HG03439 (cell line): Measurements from ENCODE around the gene USP28.
"Not testable (repeated sequence)": the region's sequence is repeated elsewhere in the genome, so short reads cannot be mapped to it uniquely, and the experiment has no call there.

Experiments
- ATAC-seq: cut with Tn5 transposase; IDR thresholded peaks from one replicate; pipeline ENCODE4 v1.9.1; 2021; ENCODE audit warnings: mild to moderate bottlenecking, moderate library complexity; ENCODE audit not compliant: unreplicated experiment

The USP28 gene, protein sequence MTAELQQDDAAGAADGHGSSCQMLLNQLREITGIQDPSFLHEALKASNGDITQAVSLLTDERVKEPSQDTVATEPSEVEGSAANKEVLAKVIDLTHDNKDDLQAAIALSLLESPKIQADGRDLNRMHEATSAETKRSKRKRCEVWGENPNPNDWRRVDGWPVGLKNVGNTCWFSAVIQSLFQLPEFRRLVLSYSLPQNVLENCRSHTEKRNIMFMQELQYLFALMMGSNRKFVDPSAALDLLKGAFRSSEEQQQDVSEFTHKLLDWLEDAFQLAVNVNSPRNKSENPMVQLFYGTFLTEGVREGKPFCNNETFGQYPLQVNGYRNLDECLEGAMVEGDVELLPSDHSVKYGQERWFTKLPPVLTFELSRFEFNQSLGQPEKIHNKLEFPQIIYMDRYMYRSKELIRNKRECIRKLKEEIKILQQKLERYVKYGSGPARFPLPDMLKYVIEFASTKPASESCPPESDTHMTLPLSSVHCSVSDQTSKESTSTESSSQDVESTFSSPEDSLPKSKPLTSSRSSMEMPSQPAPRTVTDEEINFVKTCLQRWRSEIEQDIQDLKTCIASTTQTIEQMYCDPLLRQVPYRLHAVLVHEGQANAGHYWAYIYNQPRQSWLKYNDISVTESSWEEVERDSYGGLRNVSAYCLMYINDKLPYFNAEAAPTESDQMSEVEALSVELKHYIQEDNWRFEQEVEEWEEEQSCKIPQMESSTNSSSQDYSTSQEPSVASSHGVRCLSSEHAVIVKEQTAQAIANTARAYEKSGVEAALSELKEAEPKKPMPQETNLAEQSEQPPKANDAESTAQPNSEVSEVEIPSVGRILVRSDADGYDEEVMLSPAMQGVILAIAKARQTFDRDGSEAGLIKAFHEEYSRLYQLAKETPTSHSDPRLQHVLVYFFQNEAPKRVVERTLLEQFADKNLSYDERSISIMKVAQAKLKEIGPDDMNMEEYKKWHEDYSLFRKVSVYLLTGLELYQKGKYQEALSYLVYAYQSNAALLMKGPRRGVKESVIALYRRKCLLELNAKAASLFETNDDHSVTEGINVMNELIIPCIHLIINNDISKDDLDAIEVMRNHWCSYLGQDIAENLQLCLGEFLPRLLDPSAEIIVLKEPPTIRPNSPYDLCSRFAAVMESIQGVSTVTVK

DNA sequence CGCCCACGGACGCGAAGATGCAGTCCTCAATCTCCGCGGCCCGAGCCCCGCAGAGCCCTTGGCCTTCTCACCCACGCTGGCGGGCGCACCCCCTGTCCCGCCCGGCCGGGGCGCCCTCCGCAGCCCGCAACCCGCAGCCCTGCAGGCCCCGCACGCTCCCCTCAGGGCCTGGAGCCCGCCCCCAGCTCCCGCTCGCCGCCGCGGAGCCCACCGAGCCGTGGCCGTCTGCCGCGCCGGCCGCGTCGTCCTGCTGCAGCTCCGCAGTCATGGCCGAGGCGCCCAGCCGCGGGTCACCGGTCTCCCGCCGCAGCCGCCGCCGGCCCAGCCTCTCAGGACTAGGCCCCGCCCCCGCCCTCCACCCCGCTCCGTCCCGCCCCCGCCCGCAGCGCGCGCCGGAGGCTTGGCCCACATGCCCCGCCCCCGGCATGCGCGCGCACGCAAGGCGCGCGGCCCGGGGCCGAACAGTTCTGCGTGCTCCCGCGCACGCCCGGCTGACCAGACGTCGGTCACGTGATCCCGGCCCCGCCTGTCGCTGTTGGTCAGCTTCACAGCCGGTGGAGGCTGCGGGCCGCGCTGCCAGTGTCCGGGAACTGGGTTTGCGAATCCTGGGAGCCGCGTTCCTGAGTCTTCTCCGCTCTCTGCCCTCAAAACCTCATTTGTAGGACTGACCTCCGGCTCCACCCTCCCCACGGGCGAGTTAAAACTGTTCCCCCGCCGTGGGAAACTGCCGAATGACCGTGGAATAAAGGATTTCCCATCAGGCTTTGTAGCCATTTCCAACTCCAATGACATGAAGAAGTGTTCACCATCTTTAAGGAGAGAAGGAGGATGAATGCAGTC is at the start of gene USP28:
TSS of gene USP28 (minus strand) at position 339 of the 840 bp plus-strand sequence. CDS start at position 268, 71 bp downstream.
- ATAC-seq, result peak; percentile 89

- no peak for ATAC-seq
These were observed 48.2 kb upstream of the USP28 start for GRCh38 chr11:113923572-113923971.

GRCh38 chr11:113911491-113911890 is 36.1 kb upstream of the USP28 start:
- not testable (repeated sequence) for ATAC-seq

- no peak for ATAC-seq
These were observed 32.7 kb upstream of the USP28 start for GRCh38 chr11:113908098-113908497.

- ATAC-seq, result no peak
These were observed 32.3 kb upstream of the USP28 start for GRCh38 chr11:113907681-113908080.

DNA sequence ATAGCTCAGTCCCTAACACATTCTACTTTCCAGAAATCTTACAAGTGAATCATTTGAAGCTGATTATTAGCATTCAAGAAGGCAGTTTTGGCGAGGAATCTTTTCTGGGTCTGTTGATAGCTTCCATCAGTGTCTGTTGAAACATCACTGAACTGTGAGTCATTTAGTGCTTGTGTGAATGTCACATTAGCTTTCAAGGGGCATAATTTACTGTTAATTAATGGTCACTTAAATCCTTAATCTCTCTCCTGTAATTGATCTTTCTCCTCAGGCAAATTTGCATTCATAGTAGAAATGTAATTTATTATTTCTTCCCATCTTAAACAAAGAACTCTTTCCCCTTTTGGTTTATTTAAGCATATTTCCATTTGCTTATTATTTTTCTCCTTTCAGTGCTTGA is 31.8 kb upstream of the USP28 start:
- ATAC-seq, result no peak

- no peak for ATAC-seq
These were observed 31.1 kb upstream of the USP28 start for GRCh38 chr11:113906516-113906915.

- no peak for ATAC-seq
These were observed 30.7 kb upstream of the USP28 start for GRCh38 chr11:113906038-113906437.

DNA sequence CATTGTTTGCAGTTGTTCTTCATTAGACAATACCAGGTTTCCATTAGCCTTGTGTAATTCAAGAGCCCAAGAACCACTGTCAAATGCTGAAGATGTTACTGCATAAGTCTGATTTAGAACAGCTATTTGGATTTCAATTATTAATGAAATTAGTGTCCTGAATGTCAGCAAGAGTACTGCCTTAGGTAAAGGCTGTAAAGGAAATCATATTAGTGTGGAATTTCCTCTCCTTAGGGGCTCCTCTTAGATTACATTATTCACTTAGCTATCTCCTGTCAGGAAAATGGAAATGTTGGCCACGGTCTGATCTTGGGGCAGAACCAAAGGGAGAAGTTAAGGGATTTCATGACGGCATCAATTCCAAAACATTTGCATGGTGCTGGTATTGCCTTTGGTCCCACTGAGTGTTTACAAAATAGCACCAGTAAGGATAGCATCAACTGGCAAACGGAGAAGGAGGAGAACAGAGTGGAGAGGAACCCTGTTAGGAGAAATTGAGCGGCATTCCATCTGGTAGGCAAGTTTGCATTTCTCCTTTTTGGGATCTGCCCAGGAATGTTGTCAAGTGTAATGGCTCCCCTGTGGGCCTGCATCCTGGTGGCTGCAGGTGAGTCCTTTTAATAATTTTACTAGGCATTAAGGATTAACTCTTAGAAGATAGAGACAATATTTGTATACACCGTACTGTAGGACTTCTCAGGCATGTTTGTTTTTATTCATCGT is 29.2 kb upstream of the USP28 start, which contains the start of gene HTR3B:
TSS of gene HTR3B (plus strand) at position 418 of the 723 bp plus-strand sequence. CDS start at position 556, 138 bp downstream.
- ATAC-seq, result no peak

- no peak for ATAC-seq
These were observed 25.8 kb upstream of the USP28 start for GRCh38 chr11:113901141-113901540.

DNA sequence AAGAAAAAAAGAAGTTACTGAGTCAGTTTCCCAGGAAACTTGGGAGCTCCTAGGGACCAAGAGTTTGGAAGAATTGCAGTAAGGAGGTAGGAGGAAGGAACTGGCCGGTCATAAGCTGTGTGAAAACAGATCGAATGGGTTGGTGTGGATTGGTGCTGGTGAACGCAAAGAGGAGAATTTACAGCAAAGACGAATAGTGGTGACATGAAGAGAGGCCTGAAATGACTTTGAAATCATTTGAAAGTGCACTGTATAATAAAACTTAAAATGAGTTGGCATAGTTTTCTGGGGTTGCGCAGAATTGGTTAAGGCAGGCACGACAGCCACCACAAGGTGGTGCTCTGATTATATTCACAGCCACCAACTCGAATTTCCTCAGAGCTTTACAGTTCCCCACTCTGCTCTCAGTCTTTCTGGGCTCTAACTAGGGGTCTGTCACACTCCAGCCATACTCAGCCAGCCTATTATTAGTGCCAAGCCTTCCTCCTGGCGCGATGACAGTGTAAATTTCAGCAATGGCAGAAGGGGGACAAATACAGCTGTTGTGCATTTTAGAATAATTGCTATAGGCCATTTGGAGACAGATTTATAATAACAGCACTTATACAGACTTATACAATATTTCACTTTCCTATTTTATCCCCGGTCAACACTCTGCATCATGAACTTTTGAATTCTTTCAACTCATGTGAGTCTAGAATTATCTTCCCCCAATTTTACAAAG is 20.9 kb upstream of the USP28 start:
- ATAC-seq, result no peak

GRCh38 chr11:113895367-113896155 is 20.2 kb upstream of the USP28 start:
- ATAC-seq, result no peak

DNA sequence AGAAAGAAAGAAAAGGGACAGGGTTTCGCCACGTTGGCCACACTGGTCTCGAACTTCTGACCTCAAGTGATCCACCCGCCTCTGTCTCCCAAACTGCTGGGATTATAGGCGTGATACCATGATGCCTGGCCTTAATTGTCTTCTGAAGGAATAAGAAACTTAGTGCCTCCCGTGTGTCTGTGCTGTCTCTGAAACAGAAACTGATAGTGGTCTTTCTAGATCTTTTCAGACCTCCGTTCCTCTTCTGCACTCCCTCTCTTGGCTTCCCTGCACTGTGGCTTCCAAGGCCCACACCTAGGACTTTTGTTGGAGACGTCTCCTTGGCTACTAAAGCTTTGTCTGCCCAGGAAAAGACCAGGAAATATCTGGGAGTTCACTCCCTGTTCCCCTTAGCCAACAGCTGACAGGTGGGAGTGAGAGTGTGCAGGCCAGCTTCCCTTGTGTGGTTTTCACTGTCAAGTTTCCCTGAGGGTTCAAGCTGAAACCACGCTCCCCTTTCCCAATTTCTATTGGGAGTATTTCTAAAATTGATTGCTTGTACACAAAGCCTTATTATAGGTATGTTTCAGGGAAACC is 19.1 kb upstream of the USP28 start:
- ATAC-seq, result no peak

GRCh38 chr11:113888848-113889247 is 13.5 kb upstream of the USP28 start:
- ATAC-seq, result no peak

- ATAC-seq, result no peak
These were observed 10.5 kb upstream of the USP28 start for GRCh38 chr11:113885897-113886296.

DNA sequence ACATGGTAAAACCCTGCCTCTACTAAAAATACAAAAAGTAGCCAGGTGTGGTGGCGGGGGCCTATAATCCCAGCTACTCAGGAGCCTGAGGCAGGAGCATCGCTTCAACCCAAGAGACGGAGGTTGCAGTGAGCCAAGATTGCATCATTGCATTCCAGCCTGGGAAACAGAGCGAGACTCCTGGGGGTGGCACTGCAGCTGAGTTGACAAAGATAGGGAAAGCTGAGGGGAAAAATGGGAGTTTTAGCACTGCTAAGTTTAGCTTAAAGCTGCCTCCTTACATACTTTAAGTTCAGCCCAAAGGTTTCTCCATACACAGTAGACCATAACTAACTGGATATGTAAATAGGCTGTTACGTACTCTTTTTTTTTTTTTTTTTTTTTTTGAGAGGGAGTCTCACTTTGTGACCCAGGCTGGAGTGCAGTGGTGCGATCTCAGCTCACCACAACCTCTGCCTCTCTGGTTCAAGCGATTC is 9.0 kb upstream of the USP28 start:
- no peak for ATAC-seq

GRCh38 chr11:113881856-113882255 is 6.5 kb upstream of the USP28 start:
- no peak for ATAC-seq

- no peak for ATAC-seq
These were observed 5.6 kb upstream of the USP28 start for GRCh38 chr11:113880971-113881370.
